ENCODE data around the gene AQP12B.

The AQP12B gene

DNA sequence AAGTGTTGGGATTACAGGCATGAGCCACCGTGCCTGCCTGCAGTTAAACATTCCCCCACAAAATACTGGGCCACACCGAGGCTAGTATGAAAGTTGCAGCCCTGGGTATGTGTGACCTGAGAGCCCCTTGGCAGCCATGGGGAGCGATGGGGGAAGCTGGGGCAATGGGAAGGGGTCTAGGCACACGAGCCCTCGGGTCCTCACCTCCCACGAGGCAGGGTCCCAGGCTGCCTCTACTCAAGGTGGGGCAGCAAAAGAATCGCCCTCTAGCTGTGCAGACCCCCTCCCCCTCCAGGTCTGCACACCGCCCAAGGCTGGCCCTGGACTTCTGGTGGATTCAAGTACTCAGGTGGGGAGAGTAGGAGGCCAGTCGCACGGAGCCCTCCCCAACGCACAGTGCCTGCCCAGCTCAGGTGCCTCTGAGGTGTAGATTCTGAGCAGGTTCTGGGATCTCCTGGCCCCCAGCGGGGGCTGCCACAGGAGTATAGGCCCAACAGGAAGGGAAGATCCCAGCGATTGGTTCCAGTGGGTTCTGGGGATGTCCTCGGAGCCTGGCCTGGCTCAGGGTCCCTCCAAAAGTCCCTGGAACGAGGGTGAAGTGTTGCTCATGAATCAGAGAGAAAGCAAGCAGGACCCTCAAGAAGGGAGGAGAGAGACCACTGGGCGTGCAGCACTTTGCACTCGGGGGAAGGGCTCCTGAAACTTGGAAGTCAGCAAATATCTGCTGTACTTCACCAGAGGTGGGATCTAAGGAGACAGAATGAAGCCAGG, 54.8 kb downstream of the AQP12B start:
- H3K4me3 ChIP-seq (ENCODE audit: low read length) = no peak overlapping the region
- no peak for TF ChIP-seq ZNF274 (IDR thresholded peaks at IDR 0.05; ENCODE audit: low read depth, low read length)

DNA sequence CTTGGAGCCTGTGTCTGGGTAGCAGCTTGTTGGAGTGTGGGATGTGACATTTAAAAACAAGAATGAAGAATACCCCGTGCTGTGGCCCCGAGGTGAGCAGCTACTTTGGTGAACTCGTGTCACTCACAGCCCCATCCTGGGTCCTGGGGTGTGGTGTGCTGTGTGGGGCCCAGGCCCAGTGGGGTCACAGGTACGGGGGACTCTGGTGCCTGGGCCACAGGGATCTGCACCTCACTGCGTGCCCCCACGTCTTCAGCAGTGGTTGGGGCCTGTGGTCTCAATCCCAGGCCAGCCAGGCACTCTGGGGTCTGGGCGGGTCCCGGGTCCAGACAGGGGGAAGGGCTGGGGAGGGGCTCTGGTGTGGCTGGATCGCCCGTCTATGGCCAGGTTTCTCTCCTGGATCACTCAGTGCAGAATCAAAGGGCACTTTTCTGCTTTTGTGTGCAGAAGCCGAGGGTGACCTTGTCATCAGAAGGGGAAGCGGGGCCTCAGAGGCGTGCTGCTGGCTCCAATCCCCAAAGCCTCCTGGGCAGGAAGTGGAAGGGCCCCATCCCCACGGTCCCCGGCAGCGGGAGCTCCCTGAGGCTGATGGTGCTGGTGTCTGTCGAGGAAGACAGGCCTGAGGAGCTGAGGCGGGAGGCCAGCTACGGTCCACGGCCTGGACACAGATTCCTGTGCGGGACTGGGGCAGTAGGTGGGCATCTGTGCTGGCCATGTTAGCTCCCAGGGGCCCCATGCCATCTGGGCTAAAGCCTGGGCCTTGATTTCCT, 56.0 kb downstream of the AQP12B start:
- no peak overlapping the region for H3K4me3 ChIP-seq (ENCODE audit: low read length)
- TF ChIP-seq ZNF274 (IDR thresholded peaks at IDR 0.05; ENCODE audit: low read depth, low read length) = no peak

Measured in GM08714 (cell line).